ENCODE measurements around the gene SNX8. TPM values are rescaled to one million over a fixed set of nuclear protein-coding genes. Genes with fewer than 3 reads are reported as not detected.

Gene SNX8
- total and polyA plus RNA-seq, 9 of the 15 experiments (the other 6 are each of a cell fraction or from before 2014, with no cell fraction given), result 2.7 to 51.6 (median 16.9) TPM

DNA sequence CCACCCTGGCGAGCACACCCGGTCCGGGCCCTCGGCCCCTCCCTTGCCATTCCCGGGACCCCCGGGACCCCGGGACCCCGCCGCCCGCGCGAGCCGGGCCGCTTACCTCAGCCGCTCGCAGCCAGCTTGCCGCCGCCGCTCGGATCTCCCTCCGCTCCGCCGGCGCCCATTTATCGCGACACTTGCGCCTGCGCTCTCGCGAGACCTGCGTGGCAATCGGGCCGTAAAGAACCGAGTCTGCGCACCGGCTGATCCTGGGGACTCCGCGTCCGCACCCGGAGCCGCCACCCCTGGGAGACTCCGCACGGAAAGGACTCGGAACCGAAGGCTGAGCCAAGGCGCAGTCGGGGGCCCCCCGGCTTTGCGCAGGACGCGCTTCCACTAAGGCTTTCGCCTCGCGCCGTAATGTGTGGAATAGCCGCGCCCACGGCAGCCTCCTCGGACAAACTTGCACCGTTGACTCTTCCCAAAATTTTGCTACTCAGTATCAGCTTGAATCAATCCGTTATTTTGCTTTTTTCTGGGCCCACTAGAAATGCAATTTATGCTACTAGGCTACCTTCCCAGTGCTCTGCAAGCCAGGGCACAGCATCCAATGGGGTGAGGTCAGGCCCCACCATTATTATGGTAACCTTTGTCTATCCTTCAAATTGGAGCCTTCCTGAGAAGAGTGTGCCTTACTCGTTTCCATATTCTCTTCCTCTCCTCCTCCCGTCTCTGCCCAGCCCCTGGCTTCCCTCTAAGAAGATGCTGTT lies 81.3 kb downstream of the SNX8 start, which contains the start of gene MAD1L1 (continued):
- TF ChIP-seq, protein P1, sequence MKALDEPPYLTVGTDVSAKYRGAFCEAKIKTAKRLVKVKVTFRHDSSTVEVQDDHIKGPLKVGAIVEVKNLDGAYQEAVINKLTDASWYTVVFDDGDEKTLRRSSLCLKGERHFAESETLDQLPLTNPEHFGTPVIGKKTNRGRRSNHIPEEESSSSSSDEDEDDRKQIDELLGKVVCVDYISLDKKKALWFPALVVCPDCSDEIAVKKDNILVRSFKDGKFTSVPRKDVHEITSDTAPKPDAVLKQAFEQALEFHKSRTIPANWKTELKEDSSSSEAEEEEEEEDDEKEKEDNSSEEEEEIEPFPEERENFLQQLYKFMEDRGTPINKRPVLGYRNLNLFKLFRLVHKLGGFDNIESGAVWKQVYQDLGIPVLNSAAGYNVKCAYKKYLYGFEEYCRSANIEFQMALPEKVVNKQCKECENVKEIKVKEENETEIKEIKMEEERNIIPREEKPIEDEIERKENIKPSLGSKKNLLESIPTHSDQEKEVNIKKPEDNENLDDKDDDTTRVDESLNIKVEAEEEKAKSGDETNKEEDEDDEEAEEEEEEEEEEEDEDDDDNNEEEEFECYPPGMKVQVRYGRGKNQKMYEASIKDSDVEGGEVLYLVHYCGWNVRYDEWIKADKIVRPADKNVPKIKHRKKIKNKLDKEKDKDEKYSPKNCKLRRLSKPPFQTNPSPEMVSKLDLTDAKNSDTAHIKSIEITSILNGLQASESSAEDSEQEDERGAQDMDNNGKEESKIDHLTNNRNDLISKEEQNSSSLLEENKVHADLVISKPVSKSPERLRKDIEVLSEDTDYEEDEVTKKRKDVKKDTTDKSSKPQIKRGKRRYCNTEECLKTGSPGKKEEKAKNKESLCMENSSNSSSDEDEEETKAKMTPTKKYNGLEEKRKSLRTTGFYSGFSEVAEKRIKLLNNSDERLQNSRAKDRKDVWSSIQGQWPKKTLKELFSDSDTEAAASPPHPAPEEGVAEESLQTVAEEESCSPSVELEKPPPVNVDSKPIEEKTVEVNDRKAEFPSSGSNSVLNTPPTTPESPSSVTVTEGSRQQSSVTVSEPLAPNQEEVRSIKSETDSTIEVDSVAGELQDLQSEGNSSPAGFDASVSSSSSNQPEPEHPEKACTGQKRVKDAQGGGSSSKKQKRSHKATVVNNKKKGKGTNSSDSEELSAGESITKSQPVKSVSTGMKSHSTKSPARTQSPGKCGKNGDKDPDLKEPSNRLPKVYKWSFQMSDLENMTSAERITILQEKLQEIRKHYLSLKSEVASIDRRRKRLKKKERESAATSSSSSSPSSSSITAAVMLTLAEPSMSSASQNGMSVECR (CRISPR knock-in tag; IDR thresholded peaks at IDR 0.05), result no peak
- TF ChIP-seq NFYB (IDR thresholded peaks at IDR 0.05; ENCODE audit: extremely low read depth, insufficient read length) (no peak), ZFX (CRISPR knock-in tag; IDR thresholded peaks at IDR 0.05) (peak; percentile 43), PTBP1 (IDR thresholded peaks at IDR 0.05; ENCODE audit: low read depth, low read length) (no peak), SOX6 (IDR thresholded peaks at IDR 0.05) (no peak), ZNF707 (CRISPR knock-in tag; conservative IDR thresholded peaks at IDR 0.05) (no peak), YY1 (IDR thresholded peaks at IDR 0.05; ENCODE audit: borderline replicate concordance in 1 of 3, control insufficient read depth in 1 of 3, extremely low read depth in 1 of 3, insufficient read depth in 3 of 3, insufficient read length in 1 of 3, insufficient replicate concordance in 2 of 3, low read depth in 1 of 3, low read length in 2 of 3) (peak; percentile 30 to 80 (median 77)), ZNF717 (CRISPR knock-in tag; IDR thresholded peaks at IDR 0.05) (no peak), E2F3 (CRISPR knock-in tag; IDR thresholded peaks at IDR 0.05) (no peak), EWSR1 (IDR thresholded peaks at IDR 0.05; ENCODE audit: borderline replicate concordance, low read depth, partially characterized antibody) (no peak)
- TF ChIP-seq, protein P2, sequence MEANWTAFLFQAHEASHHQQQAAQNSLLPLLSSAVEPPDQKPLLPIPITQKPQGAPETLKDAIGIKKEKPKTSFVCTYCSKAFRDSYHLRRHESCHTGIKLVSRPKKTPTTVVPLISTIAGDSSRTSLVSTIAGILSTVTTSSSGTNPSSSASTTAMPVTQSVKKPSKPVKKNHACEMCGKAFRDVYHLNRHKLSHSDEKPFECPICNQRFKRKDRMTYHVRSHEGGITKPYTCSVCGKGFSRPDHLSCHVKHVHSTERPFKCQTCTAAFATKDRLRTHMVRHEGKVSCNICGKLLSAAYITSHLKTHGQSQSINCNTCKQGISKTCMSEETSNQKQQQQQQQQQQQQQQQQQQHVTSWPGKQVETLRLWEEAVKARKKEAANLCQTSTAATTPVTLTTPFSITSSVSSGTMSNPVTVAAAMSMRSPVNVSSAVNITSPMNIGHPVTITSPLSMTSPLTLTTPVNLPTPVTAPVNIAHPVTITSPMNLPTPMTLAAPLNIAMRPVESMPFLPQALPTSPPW (CRISPR knock-in tag; IDR thresholded peaks at IDR 0.05), result 0 out of 2 replicates have a peak, but pooled peaks have one; percentile 39
- TF ChIP-seq, protein P3, sequence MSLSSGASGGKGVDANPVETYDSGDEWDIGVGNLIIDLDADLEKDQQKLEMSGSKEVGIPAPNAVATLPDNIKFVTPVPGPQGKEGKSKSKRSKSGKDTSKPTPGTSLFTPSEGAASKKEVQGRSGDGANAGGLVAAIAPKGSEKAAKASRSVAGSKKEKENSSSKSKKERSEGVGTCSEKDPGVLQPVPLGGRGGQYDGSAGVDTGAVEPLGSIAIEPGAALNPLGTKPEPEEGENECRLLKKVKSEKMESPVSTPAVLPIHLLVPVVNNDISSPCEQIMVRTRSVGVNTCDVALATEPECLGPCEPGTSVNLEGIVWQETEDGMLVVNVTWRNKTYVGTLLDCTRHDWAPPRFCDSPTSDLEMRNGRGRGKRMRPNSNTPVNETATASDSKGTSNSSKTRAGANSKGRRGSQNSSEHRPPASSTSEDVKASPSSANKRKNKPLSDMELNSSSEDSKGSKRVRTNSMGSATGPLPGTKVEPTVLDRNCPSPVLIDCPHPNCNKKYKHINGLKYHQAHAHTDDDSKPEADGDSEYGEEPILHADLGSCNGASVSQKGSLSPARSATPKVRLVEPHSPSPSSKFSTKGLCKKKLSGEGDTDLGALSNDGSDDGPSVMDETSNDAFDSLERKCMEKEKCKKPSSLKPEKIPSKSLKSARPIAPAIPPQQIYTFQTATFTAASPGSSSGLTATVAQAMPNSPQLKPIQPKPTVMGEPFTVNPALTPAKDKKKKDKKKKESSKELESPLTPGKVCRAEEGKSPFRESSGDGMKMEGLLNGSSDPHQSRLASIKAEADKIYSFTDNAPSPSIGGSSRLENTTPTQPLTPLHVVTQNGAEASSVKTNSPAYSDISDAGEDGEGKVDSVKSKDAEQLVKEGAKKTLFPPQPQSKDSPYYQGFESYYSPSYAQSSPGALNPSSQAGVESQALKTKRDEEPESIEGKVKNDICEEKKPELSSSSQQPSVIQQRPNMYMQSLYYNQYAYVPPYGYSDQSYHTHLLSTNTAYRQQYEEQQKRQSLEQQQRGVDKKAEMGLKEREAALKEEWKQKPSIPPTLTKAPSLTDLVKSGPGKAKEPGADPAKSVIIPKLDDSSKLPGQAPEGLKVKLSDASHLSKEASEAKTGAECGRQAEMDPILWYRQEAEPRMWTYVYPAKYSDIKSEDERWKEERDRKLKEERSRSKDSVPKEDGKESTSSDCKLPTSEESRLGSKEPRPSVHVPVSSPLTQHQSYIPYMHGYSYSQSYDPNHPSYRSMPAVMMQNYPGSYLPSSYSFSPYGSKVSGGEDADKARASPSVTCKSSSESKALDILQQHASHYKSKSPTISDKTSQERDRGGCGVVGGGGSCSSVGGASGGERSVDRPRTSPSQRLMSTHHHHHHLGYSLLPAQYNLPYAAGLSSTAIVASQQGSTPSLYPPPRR (CRISPR knock-in tag; IDR thresholded peaks at IDR 0.05; ENCODE audit: borderline replicate concordance), result peak; percentile 52; the same call in 1 of the 2 replicates
- TF ChIP-seq, protein P4, sequence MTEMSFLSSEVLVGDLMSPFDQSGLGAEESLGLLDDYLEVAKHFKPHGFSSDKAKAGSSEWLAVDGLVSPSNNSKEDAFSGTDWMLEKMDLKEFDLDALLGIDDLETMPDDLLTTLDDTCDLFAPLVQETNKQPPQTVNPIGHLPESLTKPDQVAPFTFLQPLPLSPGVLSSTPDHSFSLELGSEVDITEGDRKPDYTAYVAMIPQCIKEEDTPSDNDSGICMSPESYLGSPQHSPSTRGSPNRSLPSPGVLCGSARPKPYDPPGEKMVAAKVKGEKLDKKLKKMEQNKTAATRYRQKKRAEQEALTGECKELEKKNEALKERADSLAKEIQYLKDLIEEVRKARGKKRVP (CRISPR knock-in tag; IDR thresholded peaks at IDR 0.05), result peak; percentile 51; the same call in 1 of the 2 replicates

Measured in K562 (cell line).